ENCODE data around the gene DSE.

- TF ChIP-seq CTCF (IDR thresholded peaks at IDR 0.05): no peak
- TF ChIP-seq EP300 (IDR thresholded peaks at IDR 0.05): no peak
- TF ChIP-seq POLR2AphosphoS5 (IDR thresholded peaks at IDR 0.05): no peak
Measured at GRCh38 chr6:116369540-116369939, 1.2 kb upstream of the DSE start.
